ENCODE results near the gene RAB24.

DNA sequence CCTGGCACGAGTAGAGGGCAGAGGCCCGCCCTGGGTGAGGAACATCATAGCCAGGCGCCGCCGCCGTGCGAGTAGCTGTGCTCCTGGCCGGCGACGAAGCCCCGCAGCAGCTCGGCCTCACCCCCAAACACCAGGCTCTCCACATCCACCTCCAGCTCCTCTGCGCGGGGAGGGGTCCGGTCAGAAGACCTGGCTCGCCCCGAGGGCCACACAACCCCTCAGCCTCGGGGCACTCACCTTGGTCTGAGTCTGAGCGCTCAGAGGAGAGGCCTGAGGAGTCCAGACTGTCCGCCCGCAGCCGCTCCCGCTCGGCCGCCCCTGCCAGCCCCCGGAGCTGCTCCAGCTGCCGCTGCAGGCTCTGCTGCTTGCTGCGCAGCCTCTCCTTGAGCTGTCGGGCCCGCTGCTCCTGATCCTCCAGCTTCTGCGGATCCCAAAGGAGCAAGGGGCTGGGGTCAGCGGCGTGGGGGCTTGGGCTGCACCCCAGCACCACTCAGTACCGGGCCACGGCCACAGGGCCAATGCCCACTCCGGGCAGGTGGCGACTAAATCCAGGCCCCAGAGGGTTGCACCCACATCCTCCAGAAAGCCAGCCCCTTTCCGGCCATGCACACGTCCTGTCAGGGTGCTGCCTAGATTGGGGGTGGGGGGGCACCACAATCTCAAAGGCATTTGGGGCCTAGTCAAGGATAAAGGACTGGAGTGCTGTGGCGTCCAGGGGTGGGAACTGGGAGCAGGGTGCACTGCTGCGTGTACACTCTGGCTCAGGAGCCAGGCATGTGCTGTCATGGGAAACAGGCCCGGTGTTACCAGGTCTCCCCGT, 4.2 kb upstream of the RAB24 start:
- TF ChIP-seq POLR2A (IDR thresholded peaks at IDR 0.05) = no peak
- TF ChIP-seq, protein P1, sequence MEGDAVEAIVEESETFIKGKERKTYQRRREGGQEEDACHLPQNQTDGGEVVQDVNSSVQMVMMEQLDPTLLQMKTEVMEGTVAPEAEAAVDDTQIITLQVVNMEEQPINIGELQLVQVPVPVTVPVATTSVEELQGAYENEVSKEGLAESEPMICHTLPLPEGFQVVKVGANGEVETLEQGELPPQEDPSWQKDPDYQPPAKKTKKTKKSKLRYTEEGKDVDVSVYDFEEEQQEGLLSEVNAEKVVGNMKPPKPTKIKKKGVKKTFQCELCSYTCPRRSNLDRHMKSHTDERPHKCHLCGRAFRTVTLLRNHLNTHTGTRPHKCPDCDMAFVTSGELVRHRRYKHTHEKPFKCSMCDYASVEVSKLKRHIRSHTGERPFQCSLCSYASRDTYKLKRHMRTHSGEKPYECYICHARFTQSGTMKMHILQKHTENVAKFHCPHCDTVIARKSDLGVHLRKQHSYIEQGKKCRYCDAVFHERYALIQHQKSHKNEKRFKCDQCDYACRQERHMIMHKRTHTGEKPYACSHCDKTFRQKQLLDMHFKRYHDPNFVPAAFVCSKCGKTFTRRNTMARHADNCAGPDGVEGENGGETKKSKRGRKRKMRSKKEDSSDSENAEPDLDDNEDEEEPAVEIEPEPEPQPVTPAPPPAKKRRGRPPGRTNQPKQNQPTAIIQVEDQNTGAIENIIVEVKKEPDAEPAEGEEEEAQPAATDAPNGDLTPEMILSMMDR (IDR thresholded peaks at IDR 0.05) = no peak
